Colonic mucosa (tissue), 4 donors: ENCODE results near the gene KRTAP20-1. TPM values are rescaled to one million over a fixed set of nuclear protein-coding genes. Genes with fewer than 3 reads are reported as not detected.

Experiments
- DNase-seq: peaks from one replicate; pipeline ENCODE4 v3.0.0-alpha.2; 2020
- H3K27ac ChIP-seq: fragments of 200-600 bp; one replicate; pipeline ENCODE4 v1.8.0; 2021
- H3K27me3 ChIP-seq: fragments of 200-600 bp; one replicate; pipeline ENCODE4 v1.8.0; 2021
- H3K36me3 ChIP-seq: fragments of 200-600 bp; one replicate; pipeline ENCODE4 v1.8.0; 2021
- H3K4me1 ChIP-seq: fragments of 200-600 bp; one replicate; pipeline ENCODE4 v1.8.0; 2021; ENCODE audit warnings: mild to moderate bottlenecking
- H3K4me3 ChIP-seq: fragments of 200-600 bp; one replicate; pipeline ENCODE4 v1.8.0; 2021
- H3K9ac ChIP-seq, 2 donors: one replicate each; pipeline ENCODE4 v1.7.0; 2013; ENCODE audit warnings: control low read depth in 2 of 2, low read depth in 2 of 2, low read length in 2 of 2
- H3K9me3 ChIP-seq: fragments of 200-600 bp; one replicate; pipeline ENCODE4 v1.8.0; 2021
- intact Hi-C: fragments of 100-400 bp; cut with DNase I; formaldehyde crosslinking; loops from one replicate; pipeline ENCODE4 v1.14.1; 2022
- total RNA-seq, 2 donors: library from RNA; stranded (reverse); fragmentation: NEBNext Ultra II Directional in 1 of 2; extraction: Animal tissue kit (Norgen Biotek cat#: 25700) in 1 of 2; gene quantifications; one replicate each; pipeline ENCODE4 v1.2.1, GENCODE V29; 2021
- TF ChIP-seq, protein P1 (sequence below): fragments of 200-600 bp; IDR thresholded peaks from one replicate; pipeline ENCODE4 v1.8.0; 2022; ENCODE audit warnings: antibody characterized with exemption, mild to moderate bottlenecking
- donor health status: healthy.
- donor health status: DM: no; HTN: no; CAD: no.
- donor health status: DM: no; HTN: no; CAD: no.

Gene KRTAP20-1
- total RNA-seq, 2 donors from 2014 or later, result not detected

GRCh38 chr21:30612132-30612531 is 4.1 kb upstream of the KRTAP20-1 start:
- H3K9me3 ChIP-seq, result peaks cover 2% of the 10 kb centered on the region
- no peak overlapping the region for H3K9ac ChIP-seq
- H3K27ac ChIP-seq, result no peak overlapping the region
- no peak for DNase-seq
- no peak overlapping the region for H3K4me3 ChIP-seq
- H3K36me3 ChIP-seq, result no peaks in the 10 kb centered on the region
- H3K4me1 ChIP-seq, result no peaks in the 10 kb centered on the region
- H3K27me3 ChIP-seq, result no peaks in the 10 kb centered on the region
- TF ChIP-seq, protein P1, sequence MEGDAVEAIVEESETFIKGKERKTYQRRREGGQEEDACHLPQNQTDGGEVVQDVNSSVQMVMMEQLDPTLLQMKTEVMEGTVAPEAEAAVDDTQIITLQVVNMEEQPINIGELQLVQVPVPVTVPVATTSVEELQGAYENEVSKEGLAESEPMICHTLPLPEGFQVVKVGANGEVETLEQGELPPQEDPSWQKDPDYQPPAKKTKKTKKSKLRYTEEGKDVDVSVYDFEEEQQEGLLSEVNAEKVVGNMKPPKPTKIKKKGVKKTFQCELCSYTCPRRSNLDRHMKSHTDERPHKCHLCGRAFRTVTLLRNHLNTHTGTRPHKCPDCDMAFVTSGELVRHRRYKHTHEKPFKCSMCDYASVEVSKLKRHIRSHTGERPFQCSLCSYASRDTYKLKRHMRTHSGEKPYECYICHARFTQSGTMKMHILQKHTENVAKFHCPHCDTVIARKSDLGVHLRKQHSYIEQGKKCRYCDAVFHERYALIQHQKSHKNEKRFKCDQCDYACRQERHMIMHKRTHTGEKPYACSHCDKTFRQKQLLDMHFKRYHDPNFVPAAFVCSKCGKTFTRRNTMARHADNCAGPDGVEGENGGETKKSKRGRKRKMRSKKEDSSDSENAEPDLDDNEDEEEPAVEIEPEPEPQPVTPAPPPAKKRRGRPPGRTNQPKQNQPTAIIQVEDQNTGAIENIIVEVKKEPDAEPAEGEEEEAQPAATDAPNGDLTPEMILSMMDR, result no peak
- intact Hi-C loops, result no loop called here

- no peak within 1 kb of the TSS for H3K27ac ChIP-seq
- no peaks in the 10 kb centered on the region for H3K4me1 ChIP-seq
- H3K4me3 ChIP-seq, result no peak within 1 kb of the TSS
- DNase-seq, result no peak
- H3K27me3 ChIP-seq, result no peaks in the 10 kb centered on the region
- intact Hi-C loops, result no loop called here
- peaks cover 2% of the 10 kb centered on the region for H3K9me3 ChIP-seq
- TF ChIP-seq, protein P1, result no peak
- no peaks in the 10 kb centered on the region for H3K36me3 ChIP-seq
- no peak within 1 kb of the TSS for H3K9ac ChIP-seq
Observed at GRCh38 chr21:30613836-30614235, 2.4 kb upstream of the KRTAP20-1 start, which contains the start of gene KRTAP6-1. Gene KRTAP6-1, minus strand, starts transcription at chr21:30613930. Its CDS starts 26 bp downstream, at chr21:30613904.

GRCh38 chr21:30615199-30615598 is 1.0 kb upstream of the KRTAP20-1 start:
- no peak for DNase-seq
- no peaks in the 10 kb centered on the region for H3K36me3 ChIP-seq
- TF ChIP-seq, protein P1, result no peak
- H3K27me3 ChIP-seq, result no peaks in the 10 kb centered on the region
- H3K9ac ChIP-seq, result no peak overlapping the region
- intact Hi-C loops, result no loop called here
- H3K9me3 ChIP-seq, result no peaks in the 10 kb centered on the region
- H3K4me3 ChIP-seq, result no peak overlapping the region
- no peaks in the 10 kb centered on the region for H3K4me1 ChIP-seq
- H3K27ac ChIP-seq, result no peak overlapping the region

GRCh38 chr21:30620080-30620479 is 3.9 kb downstream of the KRTAP20-1 start:
- H3K9ac ChIP-seq, result no peak overlapping the region
- H3K4me1 ChIP-seq, result no peaks in the 10 kb centered on the region
- no peaks in the 10 kb centered on the region for H3K9me3 ChIP-seq
- no peak for DNase-seq
- no peak overlapping the region for H3K4me3 ChIP-seq
- TF ChIP-seq, protein P1, result no peak
- no peak overlapping the region for H3K27ac ChIP-seq
- H3K27me3 ChIP-seq, result no peaks in the 10 kb centered on the region
- H3K36me3 ChIP-seq, result no peaks in the 10 kb centered on the region
- intact Hi-C loops, result no loop called here

GRCh38 chr21:30620522-30620921 is 4.3 kb downstream of the KRTAP20-1 start, which contains the start of gene KRTAP20-4:
Gene KRTAP20-4, plus strand, starts transcription at chr21:30620627.
- TF ChIP-seq, protein P1, result no peak
- no peaks in the 10 kb centered on the region for H3K36me3 ChIP-seq
- no peaks in the 10 kb centered on the region for H3K27me3 ChIP-seq
- no peak for DNase-seq
- no peak within 1 kb of the TSS for H3K27ac ChIP-seq
- no peak within 1 kb of the TSS for H3K9ac ChIP-seq
- H3K9me3 ChIP-seq, result no peaks in the 10 kb centered on the region
- H3K4me3 ChIP-seq, result no peak within 1 kb of the TSS
- intact Hi-C loops, result no loop called here
- H3K4me1 ChIP-seq, result no peaks in the 10 kb centered on the region
